ENCODE measurements around the gene GRM7.
A peak's percentile ranks its signal among the peaks of the same experiment; 100 is the strongest.

GRCh38 chr3:6862041-6862879 is 1.3 kb downstream of the GRM7 start:
- TF ChIP-seq CTCF (IDR thresholded peaks at IDR 0.05), result no peak
- peak; percentile 46 for TF ChIP-seq EZH2 (IDR thresholded peaks at IDR 0.05)
- peak; percentile 25 for TF ChIP-seq EZH2phosphoT487 (IDR thresholded peaks at IDR 0.05)

Measured in neural progenitor cell (in vitro differentiated cells).